Vagina (tissue), 2 donors: ENCODE data around the gene KCNC3. TPM values are rescaled to one million over a fixed set of nuclear protein-coding genes. Genes with fewer than 3 reads are reported as not detected.

Experiments
- DNase-seq, 2 donors: peaks; one replicate each; pipeline ENCODE4 v3.0.0-alpha.2; 2017; ENCODE audit errors: extremely low spot score in 2 of 2
- H3K27ac ChIP-seq: fragments of 200-600 bp; sonication (generic); one replicate; pipeline ENCODE4 v1.5.1; 2019
- H3K27me3 ChIP-seq: fragments of 200-600 bp; sonication (generic); one replicate; pipeline ENCODE4 v1.5.1; 2019
- H3K36me3 ChIP-seq, 2 donors: fragments of 200-600 bp; sonication (generic); one replicate each; pipeline ENCODE4 v1.5.1; 2017 to 2019
- H3K4me1 ChIP-seq: fragments of 200-600 bp; sonication (generic); one replicate; pipeline ENCODE4 v1.5.1; 2019
- H3K4me3 ChIP-seq, 2 donors: fragments of 200-600 bp; sonication (generic); 1 replicate in 1 of 2; 2 replicates in 1 of 2; pipeline ENCODE4 v1.5.1; 2016 to 2019
- H3K9me3 ChIP-seq: fragments of 200-600 bp; sonication (generic); one replicate; pipeline ENCODE4 v1.5.1; 2019
- POLR2A ChIP-seq, 2 donors: fragments of 450-650 bp; IDR thresholded peaks; one replicate each; pipeline ENCODE4 v1.6.1; 2017; ENCODE audit warnings: antibody characterized with exemption in 2 of 2, mild to moderate bottlenecking in 2 of 2, moderate library complexity in 2 of 2
- POLR2AphosphoS5 ChIP-seq, 2 donors: sonication (generic); formaldehyde crosslinking; IDR thresholded peaks; one replicate each; pipeline ENCODE4 v1.9.0; 2017; ENCODE audit warnings: antibody characterized with exemption in 2 of 2, mild to moderate bottlenecking in 2 of 2, low read depth in 1 of 2; ENCODE audit not compliant: insufficient read depth in 1 of 2
- intact Hi-C: fragments of 100-400 bp; cut with DNase I; formaldehyde crosslinking; loops from one replicate; pipeline ENCODE4 v1.15.1; 2023
- total RNA-seq: library from RNA; depleted of rRNA; stranded (reverse); fragments of >200 nt; gene quantifications from one replicate; pipeline ENCODE4 v1.2.3, GENCODE V29; 2016
- TF ChIP-seq, protein P1 (sequence below), 3 experiments: fragments of 450-650 bp in 2 of 3; fragments of 200-600 bp in 1 of 3; sonication (generic) in 1 of 3; IDR thresholded peaks; one replicate each; pipeline ENCODE4 v1.5.1; 2017 to 2019; ENCODE audit warnings: antibody characterized with exemption in 3 of 3, mild to moderate bottlenecking in 2 of 3, moderate library complexity in 2 of 3

KCNC3 gene
- total RNA-seq, 1 donor from 2014 or later = 0.98 TPM

DNA sequence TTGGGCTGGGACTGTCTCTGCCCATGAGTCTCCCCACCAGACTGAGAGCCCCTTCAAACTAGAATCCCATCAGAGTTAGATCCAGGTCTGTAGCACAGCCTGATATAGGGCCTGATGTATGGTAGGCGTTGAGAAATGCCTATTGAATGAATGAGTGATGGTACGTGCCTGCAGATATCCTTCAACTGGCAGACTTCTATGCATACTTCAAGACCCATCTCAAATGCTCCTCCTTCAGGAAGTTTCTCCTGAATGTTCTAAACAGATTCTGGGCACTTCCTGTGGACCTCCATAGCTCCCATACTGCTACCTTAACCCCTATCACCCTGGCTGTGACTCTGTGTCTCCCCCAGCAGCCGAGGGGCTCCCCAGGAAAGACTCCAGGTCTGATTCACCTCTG lies 48.2 kb downstream of the KCNC3 start:
- Histone ChIP-seq H3K4me3 (no peak overlapping the region), H3K36me3 (peaks cover 0 to 4% of the 10 kb centered on the region in 2 donors), H3K9me3 (no peaks in the 10 kb centered on the region), H3K27me3 (no peaks in the 10 kb centered on the region), H3K4me1 (no peaks in the 10 kb centered on the region), H3K27ac (no peak overlapping the region)
- intact Hi-C loops = no loop called here
- DNase-seq = no peak
- no peak for TF ChIP-seq POLR2AphosphoS5 (IDR thresholded peaks at IDR 0.05; ENCODE audit: insufficient read depth in 1 of 2, low read depth in 1 of 2)
- TF ChIP-seq, protein P1, sequence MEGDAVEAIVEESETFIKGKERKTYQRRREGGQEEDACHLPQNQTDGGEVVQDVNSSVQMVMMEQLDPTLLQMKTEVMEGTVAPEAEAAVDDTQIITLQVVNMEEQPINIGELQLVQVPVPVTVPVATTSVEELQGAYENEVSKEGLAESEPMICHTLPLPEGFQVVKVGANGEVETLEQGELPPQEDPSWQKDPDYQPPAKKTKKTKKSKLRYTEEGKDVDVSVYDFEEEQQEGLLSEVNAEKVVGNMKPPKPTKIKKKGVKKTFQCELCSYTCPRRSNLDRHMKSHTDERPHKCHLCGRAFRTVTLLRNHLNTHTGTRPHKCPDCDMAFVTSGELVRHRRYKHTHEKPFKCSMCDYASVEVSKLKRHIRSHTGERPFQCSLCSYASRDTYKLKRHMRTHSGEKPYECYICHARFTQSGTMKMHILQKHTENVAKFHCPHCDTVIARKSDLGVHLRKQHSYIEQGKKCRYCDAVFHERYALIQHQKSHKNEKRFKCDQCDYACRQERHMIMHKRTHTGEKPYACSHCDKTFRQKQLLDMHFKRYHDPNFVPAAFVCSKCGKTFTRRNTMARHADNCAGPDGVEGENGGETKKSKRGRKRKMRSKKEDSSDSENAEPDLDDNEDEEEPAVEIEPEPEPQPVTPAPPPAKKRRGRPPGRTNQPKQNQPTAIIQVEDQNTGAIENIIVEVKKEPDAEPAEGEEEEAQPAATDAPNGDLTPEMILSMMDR (IDR thresholded peaks at IDR 0.05) = no peak
- no peak for TF ChIP-seq POLR2A (IDR thresholded peaks at IDR 0.05)

DNA sequence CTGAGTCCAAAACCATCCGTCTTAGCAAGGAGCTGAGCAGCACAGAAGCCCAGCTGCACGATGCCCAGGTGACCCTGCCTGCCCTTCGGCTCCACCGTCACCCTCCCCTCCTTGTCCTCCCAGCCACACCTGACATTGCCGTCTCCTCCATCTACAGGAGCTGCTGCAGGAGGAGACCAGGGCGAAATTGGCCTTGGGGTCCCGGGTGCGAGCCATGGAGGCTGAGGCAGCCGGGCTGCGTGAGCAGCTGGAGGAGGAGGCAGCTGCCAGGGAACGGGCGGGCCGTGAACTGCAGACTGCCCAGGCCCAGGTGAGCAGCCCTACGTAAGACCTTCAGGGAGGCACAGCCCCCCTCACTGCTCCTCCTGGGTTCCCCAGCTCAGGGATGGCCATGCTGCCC lies 49.1 kb downstream of the KCNC3 start:
- DNase-seq = no peak
- Histone ChIP-seq H3K4me3 (no peak overlapping the region), H3K36me3 (peaks cover 0 to 4% of the 10 kb centered on the region in 2 donors), H3K4me1 (no peaks in the 10 kb centered on the region), H3K27me3 (no peaks in the 10 kb centered on the region), H3K27ac (no peak overlapping the region), H3K9me3 (no peaks in the 10 kb centered on the region)
- intact Hi-C loops = no loop called here
- TF ChIP-seq POLR2A (IDR thresholded peaks at IDR 0.05) (no peak), POLR2AphosphoS5 (IDR thresholded peaks at IDR 0.05; ENCODE audit: insufficient read depth in 1 of 2, low read depth in 1 of 2) (no peak)
- TF ChIP-seq, protein P1 (IDR thresholded peaks at IDR 0.05) = no peak

DNA sequence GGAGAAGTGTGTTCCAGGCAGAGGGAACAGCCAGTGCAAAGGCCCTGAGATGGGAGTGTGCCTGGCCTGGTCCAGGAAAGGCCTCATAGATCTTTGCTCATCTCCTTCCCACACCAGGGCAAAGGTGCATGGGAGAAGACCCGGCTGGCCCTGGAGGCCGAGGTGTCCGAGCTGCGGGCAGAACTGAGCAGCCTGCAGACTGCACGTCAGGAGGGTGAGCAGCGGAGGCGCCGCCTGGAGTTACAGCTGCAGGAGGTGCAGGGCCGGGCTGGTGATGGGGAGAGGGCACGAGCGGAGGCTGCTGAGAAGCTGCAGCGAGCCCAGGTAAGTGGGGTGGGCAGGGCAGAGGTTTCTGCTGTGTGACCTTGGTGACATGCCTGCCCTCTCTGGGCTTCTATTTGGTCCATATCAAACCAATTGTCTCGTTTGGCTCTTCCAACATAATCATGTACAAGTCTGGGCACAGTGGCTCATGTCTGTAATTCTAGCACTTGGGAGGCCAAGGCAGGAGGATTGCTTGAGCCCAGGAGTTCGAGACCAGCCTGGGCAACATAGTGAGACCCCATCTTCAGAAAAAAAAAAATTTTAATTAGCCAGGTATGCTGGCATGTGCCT lies 51.1 kb downstream of the KCNC3 start:
- Histone ChIP-seq H3K27ac (no peak overlapping the region), H3K27me3 (no peaks in the 10 kb centered on the region), H3K9me3 (no peaks in the 10 kb centered on the region), H3K4me3 (no peak overlapping the region), H3K4me1 (no peaks in the 10 kb centered on the region), H3K36me3 (peaks cover 0 to 4% of the 10 kb centered on the region in 2 donors)
- intact Hi-C loops = no loop called here
- no peak for TF ChIP-seq POLR2AphosphoS5 (IDR thresholded peaks at IDR 0.05; ENCODE audit: insufficient read depth in 1 of 2, low read depth in 1 of 2)
- TF ChIP-seq, protein P1 (IDR thresholded peaks at IDR 0.05) = no peak
- TF ChIP-seq POLR2A (IDR thresholded peaks at IDR 0.05) = no peak
- DNase-seq = no peak

DNA sequence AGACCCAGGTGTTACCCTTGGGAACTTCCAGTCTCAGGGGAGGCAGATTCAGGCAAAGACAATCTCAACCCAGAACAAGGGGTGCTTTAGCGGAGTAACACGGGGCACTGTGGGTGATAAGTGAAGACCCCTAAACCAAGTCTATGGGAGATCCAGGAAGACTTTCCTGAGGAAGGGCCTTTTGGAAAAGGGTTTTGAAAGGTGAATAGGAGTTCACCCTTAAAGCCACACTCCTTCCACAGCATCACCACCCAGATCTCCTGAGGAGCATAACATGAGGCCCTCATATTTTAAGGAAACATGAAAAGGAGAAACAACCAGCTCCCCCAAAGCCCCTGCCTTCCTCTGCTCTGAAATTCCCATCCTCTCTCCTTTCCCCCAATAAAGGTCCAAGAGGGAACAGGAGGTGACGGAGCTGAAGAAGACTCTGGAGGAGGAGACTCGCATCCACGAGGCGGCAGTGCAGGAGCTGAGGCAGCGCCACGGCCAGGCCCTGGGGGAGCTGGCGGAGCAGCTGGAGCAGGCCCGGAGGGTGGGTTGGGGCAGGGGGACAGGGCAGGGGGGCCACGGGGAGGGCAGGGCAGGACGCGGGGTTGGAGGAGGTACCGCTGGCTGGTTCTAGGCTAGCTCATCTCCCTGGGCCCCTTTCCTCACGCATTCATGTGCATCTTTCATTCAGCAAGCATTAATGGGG lies 52.7 kb downstream of the KCNC3 start:
- TF ChIP-seq, protein P1 (IDR thresholded peaks at IDR 0.05) = no peak
- no peak for TF ChIP-seq POLR2A (IDR thresholded peaks at IDR 0.05)
- no peak for TF ChIP-seq POLR2AphosphoS5 (IDR thresholded peaks at IDR 0.05; ENCODE audit: insufficient read depth in 1 of 2, low read depth in 1 of 2)
- no peaks in the 10 kb centered on the region for H3K27me3 ChIP-seq
- no peak overlapping the region for H3K27ac ChIP-seq
- intact Hi-C loops = no loop called here
- H3K36me3 ChIP-seq = peaks cover 0 to 4% of the 10 kb centered on the region in 2 donors
- no peak for DNase-seq
- no peaks in the 10 kb centered on the region for H3K4me1 ChIP-seq
- H3K9me3 ChIP-seq = no peaks in the 10 kb centered on the region
- no peak overlapping the region for H3K4me3 ChIP-seq
